ENCODE results near the gene CNIH4.

CNIH4 gene

GRCh38 chr1:224387943-224388342 is 31.3 kb downstream of the CNIH4 start:
- Histone ChIP-seq H3K4me3 (replicated peaks; ENCODE audit: low read depth, low read length) (no peak overlapping the region), H3K27me3 (replicated peaks; ENCODE audit: control insufficient read depth, insufficient read depth, low read length) (no peaks in the 10 kb centered on the region), H3K36me3 (ENCODE audit: control insufficient read depth, insufficient read depth, low read length) (peaks cover 2% of the 10 kb centered on the region)
- no peak for TF ChIP-seq CTCF (IDR thresholded peaks at IDR 0.05; ENCODE audit: insufficient read depth, low read length, poor library complexity, severe bottlenecking)
- no peak for DNase-seq (ENCODE audit: extremely low read depth, insufficient read length)

GRCh38 chr1:224390517-224390916 is 33.8 kb downstream of the CNIH4 start:
- no peak for DNase-seq (ENCODE audit: extremely low read depth, insufficient read length)
- Histone ChIP-seq H3K27me3 (replicated peaks; ENCODE audit: control insufficient read depth, insufficient read depth, low read length) (no peaks in the 10 kb centered on the region), H3K36me3 (ENCODE audit: control insufficient read depth, insufficient read depth, low read length) (peaks cover 8% of the 10 kb centered on the region), H3K4me3 (replicated peaks; ENCODE audit: low read depth, low read length) (no peak overlapping the region)
- no peak for TF ChIP-seq CTCF (IDR thresholded peaks at IDR 0.05; ENCODE audit: insufficient read depth, low read length, poor library complexity, severe bottlenecking)

- DNase-seq (ENCODE audit: extremely low read depth, insufficient read length) = no peak
- TF ChIP-seq CTCF (IDR thresholded peaks at IDR 0.05; ENCODE audit: insufficient read depth, low read length, poor library complexity, severe bottlenecking) = no peak
- no peak overlapping the region for H3K4me3 ChIP-seq (replicated peaks; ENCODE audit: low read depth, low read length)
- H3K27me3 ChIP-seq (replicated peaks; ENCODE audit: control insufficient read depth, insufficient read depth, low read length) = no peaks in the 10 kb centered on the region
- H3K36me3 ChIP-seq (ENCODE audit: control insufficient read depth, insufficient read depth, low read length) = peaks cover 9% of the 10 kb centered on the region
Measured at GRCh38 chr1:224392411-224393249, 36.0 kb downstream of the CNIH4 start.

- Histone ChIP-seq H3K36me3 (ENCODE audit: control insufficient read depth, insufficient read depth, low read length) (peaks cover 9% of the 10 kb centered on the region), H3K27me3 (replicated peaks; ENCODE audit: control insufficient read depth, insufficient read depth, low read length) (no peaks in the 10 kb centered on the region)
- no peak for TF ChIP-seq CTCF (IDR thresholded peaks at IDR 0.05; ENCODE audit: insufficient read depth, low read length, poor library complexity, severe bottlenecking)
Measured at GRCh38 chr1:224393294-224393693, 36.6 kb downstream of the CNIH4 start.

GRCh38 chr1:224399887-224400286 is 43.2 kb downstream of the CNIH4 start:
- DNase-seq (ENCODE audit: extremely low read depth, insufficient read length) = no peak
- Histone ChIP-seq H3K36me3 (ENCODE audit: control insufficient read depth, insufficient read depth, low read length) (peaks cover 8% of the 10 kb centered on the region), H3K4me3 (replicated peaks; ENCODE audit: low read depth, low read length) (no peak overlapping the region), H3K27me3 (replicated peaks; ENCODE audit: control insufficient read depth, insufficient read depth, low read length) (no peaks in the 10 kb centered on the region)
- no peak for TF ChIP-seq CTCF (IDR thresholded peaks at IDR 0.05; ENCODE audit: insufficient read depth, low read length, poor library complexity, severe bottlenecking)

More at GRCh38 chr1:224393294-224393693, 36.6 kb downstream of the CNIH4 start:
- no peak for DNase-seq (ENCODE audit: extremely low read depth, insufficient read length)
- H3K4me3 ChIP-seq (replicated peaks; ENCODE audit: low read depth, low read length) = no peak overlapping the region

Data from GM06990 (cell line).